OCI-M2 (cell line): ENCODE measurements around the gene FMNL2.

ENCODE experiments used
- DNase-seq: peaks from one replicate; lab custom pipeline; 2025; ENCODE audit not compliant: unreplicated experiment; lab: John Stamatoyannopoulos, UW

Gene FMNL2

DNA sequence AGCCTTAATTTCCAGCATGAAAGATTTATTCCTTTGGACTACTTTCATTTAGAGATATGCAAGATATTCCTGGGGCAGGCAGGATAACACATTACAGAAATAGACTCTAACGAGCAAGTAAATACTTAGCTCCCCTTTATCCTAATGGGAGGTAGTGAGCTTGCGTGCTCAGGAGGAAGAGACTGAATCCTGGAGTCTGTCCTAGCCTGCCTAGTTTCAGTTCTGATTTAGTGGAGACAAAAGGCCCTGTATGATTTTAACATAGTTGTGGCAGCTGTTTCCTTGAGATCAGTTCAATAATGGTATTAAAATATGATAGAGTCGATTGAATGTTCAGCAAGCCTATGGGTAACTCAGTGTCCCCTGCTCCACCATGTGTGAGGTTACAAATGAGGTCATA, 109.5 kb downstream of the FMNL2 start:
- no peak for DNase-seq

- DNase-seq, result no peak
These were observed 110.4 kb downstream of the FMNL2 start for GRCh38 chr2:152445375-152445774.

DNA sequence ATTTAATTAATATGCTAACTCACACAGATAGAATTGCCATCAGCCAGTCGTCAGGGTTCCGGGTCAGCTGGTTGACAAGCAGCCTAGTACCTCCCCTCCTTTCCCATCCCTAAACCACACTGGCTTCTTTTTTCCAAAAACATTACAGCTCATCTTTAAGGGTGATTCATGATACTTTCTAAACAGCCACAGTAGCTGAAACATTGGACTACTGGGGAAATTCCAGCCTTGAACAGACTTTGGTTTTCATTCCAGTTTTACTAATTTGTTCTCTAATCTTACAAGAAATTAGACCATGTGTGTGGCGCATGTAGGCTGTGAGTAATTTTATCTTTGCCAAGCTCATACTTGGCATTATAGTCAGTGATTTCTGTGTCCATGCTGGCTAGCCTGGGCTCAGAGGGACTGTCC, 110.8 kb downstream of the FMNL2 start:
- DNase-seq, result no peak

DNA sequence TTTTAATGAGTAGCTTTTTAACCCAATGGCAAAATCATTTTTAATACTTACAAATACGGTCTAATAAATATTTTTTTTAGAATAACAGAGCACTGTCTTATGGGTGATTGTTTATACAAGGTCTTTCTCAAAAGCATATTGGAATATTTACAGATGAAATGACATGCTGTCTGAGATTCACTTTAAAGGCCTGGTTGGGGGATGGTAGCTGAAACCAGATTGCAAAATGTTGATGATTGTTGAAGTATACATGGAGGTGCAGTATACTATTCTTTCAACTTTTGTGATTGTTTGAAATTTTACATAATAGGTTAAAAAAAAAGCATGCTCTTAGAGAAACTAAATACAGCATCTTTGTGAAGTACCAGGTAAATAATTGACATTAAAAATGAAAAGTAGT, 111.2 kb downstream of the FMNL2 start:
- DNase-seq, result no peak

- DNase-seq, result no peak
These were observed 112.9 kb downstream of the FMNL2 start for GRCh38 chr2:152447897-152448296.

DNA sequence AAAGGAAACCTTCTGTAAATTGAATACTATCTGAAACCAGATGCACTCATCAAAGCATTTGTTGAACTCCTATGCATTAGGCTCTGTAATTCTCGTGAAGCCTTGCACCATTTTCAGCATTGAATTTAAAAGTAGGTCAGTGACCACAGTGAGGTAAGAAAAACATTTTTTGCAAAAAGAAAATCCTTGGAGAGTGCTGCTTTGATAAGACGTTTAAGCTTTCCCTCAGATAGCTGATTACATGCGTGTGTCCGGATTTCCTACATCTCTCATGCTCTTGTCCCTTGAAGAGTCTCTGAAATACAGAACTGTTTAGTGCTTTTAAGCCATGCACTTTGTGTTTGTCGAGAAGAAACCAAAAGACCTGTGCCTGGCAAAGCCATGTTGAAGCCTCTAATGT, 113.6 kb downstream of the FMNL2 start:
- no peak for DNase-seq

GRCh38 chr2:152449578-152449977, 114.6 kb downstream of the FMNL2 start:
- DNase-seq, result no peak

- DNase-seq, result no peak
These were observed 115.2 kb downstream of the FMNL2 start for GRCh38 chr2:152450176-152450575.

DNA sequence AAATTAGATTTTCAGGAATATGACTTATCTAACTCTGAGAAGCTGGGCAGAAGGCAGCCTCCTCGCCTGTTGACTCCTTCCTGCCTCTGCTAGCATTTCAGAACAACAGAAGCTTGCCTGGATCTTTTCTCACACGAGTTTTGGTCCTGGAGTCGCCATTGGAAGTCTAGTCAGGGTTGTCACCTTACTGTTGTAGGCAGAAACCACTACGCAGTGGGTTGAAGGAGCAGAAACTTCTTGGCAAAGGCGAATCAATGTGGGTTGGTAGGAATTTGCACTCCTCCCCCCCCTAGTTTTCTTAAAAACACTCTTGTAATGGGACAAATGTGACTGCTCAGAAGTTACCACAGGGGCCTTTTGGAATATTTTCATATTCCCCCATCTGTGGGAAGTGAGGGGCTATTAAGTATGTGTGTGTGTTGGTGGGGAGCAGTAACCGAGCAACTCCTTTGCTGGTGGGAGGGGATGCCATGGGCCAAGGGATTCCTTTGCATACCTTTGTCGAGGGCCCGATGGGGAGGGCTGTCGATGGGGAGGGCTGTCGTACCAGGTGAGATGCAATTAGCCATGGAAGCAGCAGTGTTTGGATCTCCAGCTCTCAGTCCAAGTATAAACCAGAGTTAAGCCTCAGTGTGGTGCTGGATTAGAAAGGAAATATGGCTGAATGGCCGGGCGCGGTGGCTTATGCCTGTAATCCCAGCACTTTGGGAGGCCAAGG, 117.4 kb downstream of the FMNL2 start:
- no peak for DNase-seq

DNA sequence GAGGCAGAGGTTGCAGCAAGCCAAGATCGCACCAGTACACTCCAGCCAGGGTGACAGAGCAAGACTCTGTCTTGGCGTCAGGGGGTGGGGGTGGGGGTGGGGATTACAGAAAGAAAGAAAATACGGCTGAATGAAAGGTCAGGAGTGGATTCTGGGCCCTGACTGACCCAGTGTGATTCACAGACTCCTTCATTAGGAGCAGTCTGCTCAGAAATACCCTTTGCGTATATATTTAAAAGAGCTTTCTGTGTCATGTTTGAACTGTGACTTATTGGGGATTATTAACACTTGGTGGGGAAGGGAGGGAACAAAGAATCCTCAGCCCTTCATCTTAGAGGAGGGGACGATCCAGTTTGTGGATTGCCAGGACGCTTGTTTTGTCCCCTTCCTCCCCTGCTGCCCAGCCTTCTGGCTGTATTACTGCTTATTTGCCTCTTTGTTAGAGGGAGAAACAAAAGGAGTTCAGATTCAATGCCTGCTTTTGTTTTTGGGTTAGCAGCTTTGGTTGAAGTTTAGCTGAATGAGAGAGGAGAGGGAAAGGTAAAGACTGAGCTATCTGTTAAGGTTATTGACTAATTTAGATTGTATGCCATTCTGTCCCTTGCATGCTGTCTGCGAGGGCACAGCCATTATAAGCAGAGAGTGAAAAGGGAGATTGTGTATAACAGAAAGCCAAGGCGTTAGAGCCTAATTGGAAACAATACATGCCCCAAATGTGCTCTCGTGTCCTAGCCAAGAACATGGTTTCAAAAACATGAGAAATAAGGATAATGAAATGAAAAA, 118.3 kb downstream of the FMNL2 start:
- DNase-seq, result no peak

- no peak for DNase-seq
These were observed 119.4 kb downstream of the FMNL2 start for GRCh38 chr2:152454371-152454770.

- no peak for DNase-seq
These were observed 120.0 kb downstream of the FMNL2 start for GRCh38 chr2:152454960-152455359.

- no peak for DNase-seq
These were observed 120.8 kb downstream of the FMNL2 start for GRCh38 chr2:152455738-152456137.

DNA sequence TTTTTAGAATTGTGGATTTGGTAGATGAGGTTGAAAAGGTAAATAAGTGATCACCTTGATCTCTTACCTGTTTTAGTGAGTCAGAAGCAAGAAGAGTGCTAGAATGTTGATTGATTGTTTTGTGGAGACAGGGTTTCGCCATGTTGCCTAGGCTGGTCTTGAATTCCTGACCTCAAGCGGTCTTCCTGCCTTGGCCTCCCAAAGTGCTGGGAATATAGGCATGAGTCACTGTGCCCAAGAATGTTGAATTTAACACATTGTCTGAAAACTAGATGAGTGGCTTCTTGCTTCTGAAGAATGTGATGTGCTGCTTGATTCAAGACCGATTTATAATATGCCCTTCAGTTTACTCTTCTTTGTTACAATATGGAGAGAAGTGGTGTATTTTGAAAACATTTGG, 121.3 kb downstream of the FMNL2 start:
- no peak for DNase-seq

GRCh38 chr2:152458441-152458940, 123.5 kb downstream of the FMNL2 start:
- no peak for DNase-seq

DNA sequence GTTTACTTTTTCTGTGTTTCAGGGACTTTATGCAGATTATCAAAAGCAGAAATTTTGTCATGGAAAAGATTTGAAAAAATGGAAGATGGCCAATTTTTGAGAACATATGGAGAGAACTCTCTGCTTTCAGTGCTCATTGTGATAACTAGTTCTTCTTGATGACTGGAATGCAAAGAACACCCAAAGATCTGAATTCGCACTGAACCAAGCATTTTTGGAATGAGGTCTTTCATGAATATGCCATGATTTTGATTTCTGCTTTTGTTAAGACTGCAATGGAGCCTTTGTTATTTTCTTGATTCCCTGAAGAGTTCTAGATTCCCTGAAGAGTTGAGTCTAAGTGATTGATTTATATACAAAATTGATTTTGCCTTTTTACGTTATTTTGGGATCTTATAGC, 124.1 kb downstream of the FMNL2 start:
- no peak for DNase-seq

DNA sequence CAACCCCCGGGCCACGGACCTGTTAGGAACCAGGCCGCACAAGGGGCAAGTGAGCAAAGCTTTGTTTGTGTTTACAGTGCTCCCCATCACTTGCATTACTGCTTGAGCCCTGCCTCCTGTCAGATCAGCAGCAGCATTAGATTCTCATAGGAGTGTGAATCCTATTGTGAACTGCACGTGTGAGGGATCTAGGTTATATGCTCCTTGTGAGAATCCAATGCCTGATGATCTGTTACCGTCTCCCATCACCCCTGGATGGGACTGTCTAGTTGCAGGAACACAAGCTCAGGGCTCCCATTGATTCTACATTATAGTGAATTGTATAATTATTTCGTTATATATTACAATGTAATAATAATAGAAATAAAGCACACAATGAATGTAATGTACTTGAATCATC, 125.6 kb downstream of the FMNL2 start:
- no peak for DNase-seq

DNA sequence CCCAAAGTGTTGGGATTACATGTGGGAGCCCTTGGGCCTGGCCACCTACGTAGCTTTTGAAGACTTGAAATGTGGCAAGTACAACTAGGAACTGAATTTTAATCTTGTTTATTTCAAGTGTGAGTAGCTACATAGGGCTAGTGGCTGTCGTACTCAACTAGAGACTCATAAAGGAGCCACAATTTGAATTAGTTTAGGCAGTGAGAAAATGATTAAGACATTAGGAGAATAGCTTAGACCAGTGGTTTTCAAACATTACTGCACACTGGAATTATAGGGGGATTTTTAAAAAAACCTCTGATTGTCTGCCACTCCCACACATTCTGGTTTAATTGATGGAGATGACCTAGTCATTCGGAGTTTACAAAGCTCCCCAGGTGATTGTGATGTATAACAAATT, 127.1 kb downstream of the FMNL2 start:
- DNase-seq, result no peak

DNA sequence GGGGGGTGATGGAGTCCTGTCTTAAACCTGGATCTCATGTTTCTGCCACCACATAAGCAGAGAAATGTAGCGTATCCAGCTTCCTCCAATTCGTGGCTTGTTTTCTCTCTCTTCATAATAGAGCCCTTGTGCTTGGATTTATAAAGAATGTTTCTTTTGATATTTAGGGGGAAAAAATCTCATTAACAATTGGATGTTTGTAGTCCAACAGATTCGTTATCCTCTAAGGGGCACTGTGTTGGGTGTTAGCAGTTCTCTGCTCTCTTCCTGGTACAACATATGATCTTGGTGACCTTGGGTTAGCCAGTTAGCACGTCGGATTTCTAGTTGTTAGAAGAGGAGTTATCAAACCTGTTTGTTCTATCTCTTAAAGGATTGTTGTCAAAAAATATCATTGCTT, 127.8 kb downstream of the FMNL2 start:
- DNase-seq, result no peak

DNA sequence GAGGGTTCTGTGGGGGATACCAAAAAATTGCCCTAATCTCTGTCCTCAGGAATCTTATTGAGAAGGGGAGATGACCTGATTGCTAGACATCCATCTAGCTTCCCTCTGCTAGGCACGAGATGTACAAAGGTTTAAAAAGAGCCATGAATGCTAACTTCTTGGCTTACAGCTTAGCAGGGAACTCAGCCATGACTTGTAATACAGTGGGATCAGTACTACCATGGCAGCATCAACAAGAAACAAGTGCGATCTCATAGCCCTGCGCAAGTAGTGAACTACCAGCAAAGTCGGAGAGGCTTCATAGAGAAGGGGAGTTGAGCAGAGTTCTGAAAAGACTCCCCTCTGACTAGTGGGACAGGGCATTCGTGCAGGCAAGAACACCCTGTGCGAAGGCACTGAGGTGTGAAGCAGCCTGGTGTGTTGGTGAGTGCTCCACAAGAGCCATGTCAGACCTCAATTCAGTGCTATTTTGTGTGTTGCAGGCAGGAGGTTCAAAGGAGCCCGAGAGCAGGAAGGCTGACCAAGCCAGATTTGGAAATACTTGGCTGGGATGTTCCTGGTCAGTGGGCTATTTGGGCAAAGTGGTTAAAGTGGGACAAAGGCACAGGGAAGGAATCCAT, 130.0 kb downstream of the FMNL2 start:
- DNase-seq, result no peak

- no peak for DNase-seq
These were observed 130.6 kb downstream of the FMNL2 start for GRCh38 chr2:152465541-152465940.

GRCh38 chr2:152466041-152466440, 131.1 kb downstream of the FMNL2 start:
- no peak for DNase-seq
